Measurements from ENCODE around the gene STIMATE. TPM values are rescaled to one million over a fixed set of nuclear protein-coding genes. Genes with fewer than 3 reads are reported as not detected.

Gene STIMATE
- total RNA-seq, 1 donor from 2014 or later: 20.3 TPM

GRCh38 chr3:52890735-52891134, 6.6 kb downstream of the STIMATE start:
- Mint-ChIP-seq H3K27me3 (ENCODE audit: low read depth) (no peaks in the 10 kb centered on the region), H3K27ac (ENCODE audit: unreplicated experiment) (peak overlapping the region; percentile 38), H3K36me3 (ENCODE audit: low read depth) (peaks cover 3% of the 10 kb centered on the region), H3K9me3 (no peaks in the 10 kb centered on the region), H3K4me1 (peaks cover 12% of the 10 kb centered on the region), H3K4me3 (no peak overlapping the region)
- TF ChIP-seq, protein P1, sequence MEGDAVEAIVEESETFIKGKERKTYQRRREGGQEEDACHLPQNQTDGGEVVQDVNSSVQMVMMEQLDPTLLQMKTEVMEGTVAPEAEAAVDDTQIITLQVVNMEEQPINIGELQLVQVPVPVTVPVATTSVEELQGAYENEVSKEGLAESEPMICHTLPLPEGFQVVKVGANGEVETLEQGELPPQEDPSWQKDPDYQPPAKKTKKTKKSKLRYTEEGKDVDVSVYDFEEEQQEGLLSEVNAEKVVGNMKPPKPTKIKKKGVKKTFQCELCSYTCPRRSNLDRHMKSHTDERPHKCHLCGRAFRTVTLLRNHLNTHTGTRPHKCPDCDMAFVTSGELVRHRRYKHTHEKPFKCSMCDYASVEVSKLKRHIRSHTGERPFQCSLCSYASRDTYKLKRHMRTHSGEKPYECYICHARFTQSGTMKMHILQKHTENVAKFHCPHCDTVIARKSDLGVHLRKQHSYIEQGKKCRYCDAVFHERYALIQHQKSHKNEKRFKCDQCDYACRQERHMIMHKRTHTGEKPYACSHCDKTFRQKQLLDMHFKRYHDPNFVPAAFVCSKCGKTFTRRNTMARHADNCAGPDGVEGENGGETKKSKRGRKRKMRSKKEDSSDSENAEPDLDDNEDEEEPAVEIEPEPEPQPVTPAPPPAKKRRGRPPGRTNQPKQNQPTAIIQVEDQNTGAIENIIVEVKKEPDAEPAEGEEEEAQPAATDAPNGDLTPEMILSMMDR (conservative IDR thresholded peaks at IDR 0.05): no peak
- no peak for DNase-seq (ENCODE audit: low read depth, low spot score)

- no peaks in the 10 kb centered on the region for H3K9me3 Mint-ChIP-seq
- H3K27ac Mint-ChIP-seq (ENCODE audit: unreplicated experiment): peak overlapping the region; percentile 81
- no peak overlapping the region for H3K4me3 Mint-ChIP-seq
- TF ChIP-seq, protein P1 (conservative IDR thresholded peaks at IDR 0.05): no peak
- no peak for DNase-seq (ENCODE audit: low read depth, low spot score)
- H3K4me1 Mint-ChIP-seq: peaks cover 6% of the 10 kb centered on the region
- H3K27me3 Mint-ChIP-seq (ENCODE audit: low read depth): no peaks in the 10 kb centered on the region
- peaks cover 11% of the 10 kb centered on the region for H3K36me3 Mint-ChIP-seq (ENCODE audit: low read depth)
Measured at GRCh38 chr3:52889901-52890300, 7.4 kb downstream of the STIMATE start.

DNA sequence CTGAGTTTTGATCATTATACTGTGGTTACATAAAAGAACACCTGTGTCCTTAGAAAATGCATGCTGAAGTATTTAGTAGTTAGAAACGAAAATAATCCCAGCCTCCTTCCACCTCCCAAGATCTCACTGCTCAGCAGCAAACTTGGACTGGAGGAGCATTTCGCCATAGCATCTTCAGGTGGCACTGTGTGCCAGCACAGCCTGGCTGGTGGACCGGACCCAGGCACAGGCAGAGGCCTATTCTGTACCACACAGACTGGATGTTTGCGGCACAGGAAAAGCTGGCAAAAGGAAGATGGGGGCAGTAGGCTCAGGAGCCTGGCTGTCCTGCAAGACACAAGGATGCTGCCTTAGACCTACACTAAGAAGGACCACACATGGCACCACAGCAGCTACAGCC, 10.2 kb downstream of the STIMATE start:
- Mint-ChIP-seq H3K4me3 (no peak overlapping the region), H3K9me3 (no peaks in the 10 kb centered on the region)

GRCh38 chr3:52886049-52886730, 11.2 kb downstream of the STIMATE start:
- Mint-ChIP-seq H3K27ac (ENCODE audit: unreplicated experiment) (no peak overlapping the region), H3K4me1 (peaks cover 10% of the 10 kb centered on the region), H3K4me3 (no peak overlapping the region), H3K36me3 (ENCODE audit: low read depth) (peaks cover 18% of the 10 kb centered on the region), H3K27me3 (ENCODE audit: low read depth) (no peaks in the 10 kb centered on the region), H3K9me3 (no peaks in the 10 kb centered on the region)
- TF ChIP-seq, protein P1 (conservative IDR thresholded peaks at IDR 0.05): no peak
- no peak for DNase-seq (ENCODE audit: low read depth, low spot score)

More for the DNA sequence above, 10.2 kb downstream of the STIMATE start:
- TF ChIP-seq, protein P1 (conservative IDR thresholded peaks at IDR 0.05): no peak
- DNase-seq (ENCODE audit: low read depth, low spot score): no peak
- no peaks in the 10 kb centered on the region for H3K27me3 Mint-ChIP-seq (ENCODE audit: low read depth)
- H3K27ac Mint-ChIP-seq (ENCODE audit: unreplicated experiment): no peak overlapping the region
- H3K4me1 Mint-ChIP-seq: peaks cover 10% of the 10 kb centered on the region
- H3K36me3 Mint-ChIP-seq (ENCODE audit: low read depth): peaks cover 18% of the 10 kb centered on the region

DNA sequence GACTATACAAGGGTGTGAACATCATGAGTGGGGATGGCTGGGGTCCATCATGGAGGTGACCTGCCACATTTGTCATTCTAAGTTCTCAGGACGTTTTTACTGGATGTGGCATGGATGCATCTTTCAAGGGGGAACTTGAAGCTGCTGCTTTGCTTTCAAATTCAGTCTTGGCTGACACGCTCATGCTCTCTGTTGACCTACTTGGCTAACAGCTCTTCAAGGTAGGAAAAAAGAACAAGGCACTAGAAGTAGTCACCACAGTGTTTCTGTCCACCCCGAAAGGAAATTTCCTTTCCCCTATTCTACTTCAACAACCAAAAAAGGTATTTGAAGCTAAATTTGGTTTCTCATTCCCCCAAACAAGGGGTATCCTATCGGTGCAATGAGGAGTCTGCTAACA, 15.0 kb downstream of the STIMATE start:
- Mint-ChIP-seq H3K4me1 (peaks cover 4% of the 10 kb centered on the region), H3K27ac (ENCODE audit: unreplicated experiment) (no peak overlapping the region), H3K36me3 (ENCODE audit: low read depth) (peaks cover 22% of the 10 kb centered on the region), H3K4me3 (no peak overlapping the region), H3K27me3 (ENCODE audit: low read depth) (no peaks in the 10 kb centered on the region), H3K9me3 (no peaks in the 10 kb centered on the region)
- no peak for DNase-seq (ENCODE audit: low read depth, low spot score)
- TF ChIP-seq, protein P1 (conservative IDR thresholded peaks at IDR 0.05): no peak
